HG03064 (cell line): ENCODE measurements around the gene TIAM2.
A peak's percentile ranks its signal among the peaks of the same experiment; 100 is the strongest.
"Not testable (repeated sequence)": the region's sequence is repeated elsewhere in the genome, so short reads cannot be mapped to it uniquely, and the experiment has no call there.

Experiments used
- ATAC-seq: cut with Tn5 transposase; IDR thresholded peaks from one replicate; pipeline ENCODE4 v1.9.1; 2021; ENCODE audit warnings: low read depth; ENCODE audit not compliant: unreplicated experiment

Gene TIAM2

GRCh38 chr6:155248008-155249001 lies 253.2 kb downstream of the TIAM2 start:
- ATAC-seq = no peak

DNA sequence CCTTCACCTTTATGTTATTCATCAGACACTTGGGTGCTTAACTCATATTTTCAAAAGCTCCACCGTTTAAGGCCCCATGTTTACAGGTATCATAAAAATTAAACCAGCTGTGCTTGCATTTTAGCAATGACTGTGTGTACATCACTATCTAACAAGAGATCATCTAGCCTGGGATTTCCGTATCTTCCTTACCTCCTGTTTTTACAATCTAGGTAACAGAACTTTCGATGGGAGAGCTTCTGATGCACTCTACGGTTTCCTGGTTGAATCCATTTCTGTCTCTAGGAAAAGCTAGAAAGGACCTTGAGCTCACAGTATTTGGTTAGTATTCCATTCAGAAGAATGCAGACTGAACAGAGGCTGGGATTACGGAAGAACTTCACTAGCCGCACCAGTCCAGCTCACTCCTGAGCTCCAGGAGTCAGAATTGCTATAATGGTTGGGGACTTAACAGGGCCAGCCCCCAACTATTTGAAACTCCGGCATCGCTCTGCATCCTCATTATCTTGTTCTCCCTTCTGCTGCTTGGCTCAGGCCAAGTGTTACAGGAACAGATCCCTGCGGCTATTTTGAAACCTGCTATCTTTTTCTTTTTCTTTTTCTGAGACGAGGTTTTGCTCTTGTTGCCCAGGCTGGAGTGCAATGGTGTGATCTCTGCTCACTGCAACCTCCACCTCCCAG lies 255.7 kb downstream of the TIAM2 start:
- ATAC-seq = no peak

- ATAC-seq = no peak
These were observed 257.5 kb downstream of the TIAM2 start for GRCh38 chr6:155252581-155252980.

DNA sequence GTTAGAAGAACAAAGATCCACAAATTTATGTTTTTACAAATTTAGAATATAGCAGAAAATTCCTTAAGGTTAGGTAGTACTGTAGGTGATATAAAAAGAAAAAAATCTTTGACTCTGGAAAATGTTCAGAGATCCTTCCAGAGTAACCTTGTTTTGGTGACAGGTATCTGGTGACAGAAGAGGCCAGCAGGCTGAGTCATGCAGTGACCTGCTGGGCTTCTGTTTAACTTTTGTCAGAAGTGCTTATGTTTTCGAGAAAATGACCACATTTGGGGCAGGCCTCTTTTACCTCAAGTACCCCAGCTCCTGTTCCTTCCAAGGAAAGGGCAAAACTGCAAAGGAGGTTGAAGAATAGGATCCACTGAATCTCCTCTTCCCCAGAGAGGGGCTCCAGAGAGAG lies 258.2 kb downstream of the TIAM2 start:
- ATAC-seq = no peak

DNA sequence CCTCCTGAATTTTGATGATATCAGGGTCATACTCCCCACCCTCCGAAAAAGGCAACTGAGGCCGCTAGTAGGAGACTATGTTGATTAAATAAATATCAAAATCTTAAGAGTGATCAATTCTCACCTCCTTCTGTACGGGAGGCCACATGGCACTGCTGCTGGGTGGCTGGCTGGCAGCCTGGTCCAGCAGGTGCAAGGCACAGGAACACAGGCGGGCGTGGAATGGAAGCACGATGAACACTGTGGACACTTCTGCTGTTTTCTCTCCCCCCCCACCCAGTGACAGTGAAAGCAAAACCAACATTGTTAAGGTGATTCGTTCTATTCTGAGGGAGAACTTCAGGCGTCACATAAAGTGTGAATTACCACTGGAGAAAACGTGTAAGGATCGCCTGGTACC lies 259.0 kb downstream of the TIAM2 start:
- no peak for ATAC-seq

GRCh38 chr6:155256122-155256795 lies 261.1 kb downstream of the TIAM2 start:
- ATAC-seq = no peak

GRCh38 chr6:155257796-155258195 lies 262.7 kb downstream of the TIAM2 start:
- ATAC-seq = no peak

- no peak for ATAC-seq
These were observed 264.1 kb downstream of the TIAM2 start for GRCh38 chr6:155259204-155259603.

DNA sequence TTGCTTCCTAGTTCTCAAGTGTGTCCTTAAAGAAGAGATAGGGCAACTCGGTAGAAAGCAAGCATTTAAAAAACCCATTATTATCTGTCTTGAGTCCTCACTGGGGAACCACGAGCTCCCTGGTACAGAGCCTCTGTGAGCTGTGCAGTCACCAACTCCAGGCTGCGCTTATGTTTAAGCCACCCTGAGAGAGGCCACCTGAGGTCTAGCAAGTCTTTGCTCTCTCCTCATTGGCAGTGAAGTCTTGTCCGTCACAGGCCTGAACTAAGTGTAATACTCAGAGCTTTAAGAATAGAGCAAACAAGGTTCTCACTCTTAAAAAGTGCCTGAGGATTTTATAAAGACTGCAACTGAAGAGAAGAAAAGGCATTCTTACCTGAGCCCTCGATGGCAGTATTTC lies 264.8 kb downstream of the TIAM2 start:
- ATAC-seq = no peak

DNA sequence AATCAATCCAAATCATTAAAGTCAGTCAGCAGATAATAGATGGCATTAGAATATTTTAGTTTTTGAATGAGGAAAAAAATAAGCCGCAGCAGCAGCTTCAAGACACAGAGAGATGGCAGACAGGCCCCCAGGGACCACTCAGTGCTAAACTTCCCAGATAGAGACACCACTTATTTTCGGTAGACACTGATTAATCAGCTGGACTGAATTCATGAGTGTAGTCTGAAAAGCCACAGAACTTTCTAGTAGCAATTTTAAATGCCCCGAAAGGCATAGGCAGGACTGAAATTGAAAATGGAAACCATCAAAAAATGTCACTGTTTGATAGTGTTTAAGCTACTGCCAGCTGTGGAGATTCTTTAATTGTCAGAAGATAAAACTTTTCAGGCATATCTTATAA lies 265.6 kb downstream of the TIAM2 start:
- peak; percentile 66 for ATAC-seq

DNA sequence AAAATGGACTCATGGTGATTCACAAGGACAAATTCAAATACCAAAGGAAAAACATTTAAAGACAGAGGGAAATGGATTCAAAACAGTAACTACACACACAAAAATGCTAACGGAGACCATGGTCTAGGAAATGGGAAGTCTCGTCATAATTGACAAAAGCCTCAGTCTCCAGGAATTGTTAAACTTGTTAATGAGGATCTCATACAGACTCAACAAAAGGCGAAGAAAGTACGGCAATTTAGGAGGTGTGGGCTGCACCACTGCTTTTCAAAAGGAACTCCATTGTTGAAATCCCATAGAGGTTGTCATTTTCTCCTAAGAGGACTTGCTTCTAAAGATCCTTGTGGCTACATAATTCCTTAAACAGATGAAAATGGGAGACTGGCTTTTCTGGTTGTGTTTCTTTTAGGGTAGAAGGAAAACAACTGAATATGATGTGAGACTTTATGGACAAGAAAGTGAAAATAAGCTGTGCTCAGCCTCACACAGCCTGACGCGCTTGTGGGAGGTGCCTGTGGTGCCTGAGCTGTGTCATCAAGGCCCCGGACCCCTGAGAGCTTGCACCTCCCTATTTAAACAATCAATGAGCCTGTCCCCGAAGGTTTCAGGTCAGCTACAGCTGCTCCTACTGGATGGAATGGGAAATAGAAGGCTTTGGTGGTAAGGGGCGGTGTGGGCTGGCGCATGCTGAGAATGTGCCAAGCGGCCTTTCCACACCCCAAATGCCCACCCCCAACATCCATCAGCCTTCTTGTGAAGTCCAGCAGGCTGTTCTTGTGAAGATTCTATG lies 266.2 kb downstream of the TIAM2 start:
- ATAC-seq = no peak

- ATAC-seq = no peak
These were observed 267.5 kb downstream of the TIAM2 start for GRCh38 chr6:155262655-155263054.

GRCh38 chr6:155263373-155264063 lies 268.4 kb downstream of the TIAM2 start, which contains the start of gene CLDN20:
Gene CLDN20 (plus strand): TSS chr6:155264013. CDS start chr6:155275720, 11,707 bp downstream.
- ATAC-seq = no peak

- no peak for ATAC-seq
These were observed 269.7 kb downstream of the TIAM2 start for GRCh38 chr6:155264693-155265320.

DNA sequence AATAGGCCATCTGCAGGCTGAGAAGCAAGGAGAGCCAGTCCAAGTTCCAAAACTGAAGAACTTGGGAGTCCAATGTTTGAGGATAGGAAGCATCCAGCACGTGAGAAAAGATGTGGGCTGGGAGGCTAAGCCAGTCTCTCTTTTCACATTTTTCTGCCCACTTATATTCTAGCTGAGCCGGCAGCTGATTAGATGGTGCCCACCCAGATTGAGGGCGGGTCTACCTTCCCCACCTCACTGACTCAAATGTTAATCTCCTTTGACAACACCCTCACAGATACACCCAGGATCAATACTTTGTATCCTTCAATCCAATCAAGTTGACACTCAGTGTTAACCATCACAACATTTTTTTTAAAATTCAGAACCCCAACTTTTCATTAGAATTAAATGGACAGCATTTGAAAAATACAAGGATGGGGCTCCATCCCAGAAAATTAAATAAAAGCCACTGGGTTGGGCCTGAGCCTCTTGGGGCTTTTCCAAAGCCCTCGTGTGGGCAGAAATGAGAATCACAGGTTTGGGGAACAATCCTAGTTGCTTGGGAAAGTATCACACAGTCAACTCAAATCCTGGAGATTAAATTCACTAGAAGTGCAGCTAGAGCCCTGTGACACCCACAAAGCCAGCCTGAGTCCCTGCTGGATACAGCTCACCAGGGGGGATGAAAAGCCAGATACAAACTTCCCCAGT lies 270.9 kb downstream of the TIAM2 start:
- no peak for ATAC-seq

DNA sequence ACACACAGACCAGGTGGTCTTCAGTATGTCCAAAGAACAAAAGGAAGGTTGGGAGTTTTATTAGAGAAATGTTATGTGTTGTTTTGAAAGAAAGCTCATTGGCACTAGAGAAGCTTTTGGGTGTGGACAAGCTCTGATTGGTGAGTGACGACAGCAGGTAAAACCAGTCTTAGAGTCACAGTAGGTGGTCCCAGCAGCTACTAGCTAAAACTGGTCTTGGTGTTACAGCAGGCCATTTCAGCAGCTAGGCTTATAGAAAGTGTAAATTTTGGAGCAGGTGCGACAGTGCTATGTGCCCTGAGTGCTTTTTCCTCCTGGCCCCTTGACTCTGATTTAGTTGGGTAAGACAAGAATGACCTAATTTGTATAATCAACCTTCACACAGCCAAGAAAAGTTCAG lies 272.3 kb downstream of the TIAM2 start:
- ATAC-seq = no peak

DNA sequence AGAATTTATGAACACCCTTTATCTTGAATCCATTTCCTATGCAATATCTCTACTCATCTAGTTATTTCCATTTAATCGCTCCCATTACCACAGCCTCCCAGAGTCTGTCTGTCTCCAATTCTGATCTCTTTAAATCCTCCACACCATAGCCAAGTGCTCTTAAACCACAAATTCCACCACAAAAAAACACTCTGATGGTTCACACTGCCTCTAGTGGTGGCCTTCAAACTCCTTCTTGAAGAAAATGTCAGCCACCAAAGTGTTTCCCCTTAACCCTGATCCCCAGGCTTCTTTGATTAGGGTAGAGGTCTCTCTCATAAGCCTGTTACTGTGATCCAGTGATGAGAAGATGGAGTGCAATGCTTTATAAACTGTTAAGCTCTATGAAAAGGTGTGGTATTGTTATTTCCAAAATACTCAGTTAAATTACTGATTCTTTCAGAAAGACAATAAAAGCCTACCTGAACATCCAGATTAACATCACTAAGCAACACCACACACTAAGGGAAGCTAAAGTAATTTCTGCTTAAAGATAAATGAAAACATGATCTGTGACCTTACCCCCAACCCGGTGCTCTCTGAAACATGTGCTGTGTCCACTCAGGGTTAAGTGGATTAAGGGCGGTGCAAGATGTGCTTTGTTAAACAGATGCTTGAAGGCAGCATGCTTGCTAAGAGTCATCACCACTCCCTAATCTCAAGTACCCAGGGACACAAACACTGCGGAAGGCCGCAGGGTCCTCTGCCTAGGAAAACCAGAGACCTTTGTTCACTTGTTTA lies 273.2 kb downstream of the TIAM2 start:
- not testable (repeated sequence) for ATAC-seq

- ATAC-seq = no peak
These were observed 274.6 kb downstream of the TIAM2 start for GRCh38 chr6:155269765-155270164.
